IPS DF 19.7 (cell line): Measurements from ENCODE around the gene SDHA.
"Not testable (repeated sequence)": the region's sequence is repeated elsewhere in the genome, so short reads cannot be mapped to it uniquely, and the experiment has no call there.

Experiments
- DNase-seq: peaks from one replicate; pipeline ENCODE4 v3.0.0-alpha.2; 2013; ENCODE audit warnings: low read depth, low spot score

The SDHA gene

DNA sequence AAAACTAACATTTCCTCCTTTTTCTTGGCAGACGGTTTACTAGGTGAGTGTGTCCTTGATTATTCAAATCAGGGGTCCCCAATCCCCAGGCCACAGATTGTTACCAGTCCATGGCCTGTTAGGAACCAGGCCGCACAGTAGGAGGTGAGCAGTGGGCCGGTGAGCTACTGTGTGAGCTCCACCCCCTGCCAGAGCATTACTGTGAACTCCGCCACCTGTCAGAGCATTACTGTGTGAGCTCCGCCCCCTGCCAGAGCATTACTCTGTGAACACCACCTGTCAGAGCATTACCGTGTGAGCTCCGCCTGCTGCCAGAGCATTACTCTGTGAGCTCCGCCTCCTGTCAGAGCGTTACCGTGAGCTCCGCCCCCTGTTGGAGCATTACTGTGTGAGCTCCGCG, 39.0 kb downstream of the SDHA start:
- no peak for DNase-seq

DNA sequence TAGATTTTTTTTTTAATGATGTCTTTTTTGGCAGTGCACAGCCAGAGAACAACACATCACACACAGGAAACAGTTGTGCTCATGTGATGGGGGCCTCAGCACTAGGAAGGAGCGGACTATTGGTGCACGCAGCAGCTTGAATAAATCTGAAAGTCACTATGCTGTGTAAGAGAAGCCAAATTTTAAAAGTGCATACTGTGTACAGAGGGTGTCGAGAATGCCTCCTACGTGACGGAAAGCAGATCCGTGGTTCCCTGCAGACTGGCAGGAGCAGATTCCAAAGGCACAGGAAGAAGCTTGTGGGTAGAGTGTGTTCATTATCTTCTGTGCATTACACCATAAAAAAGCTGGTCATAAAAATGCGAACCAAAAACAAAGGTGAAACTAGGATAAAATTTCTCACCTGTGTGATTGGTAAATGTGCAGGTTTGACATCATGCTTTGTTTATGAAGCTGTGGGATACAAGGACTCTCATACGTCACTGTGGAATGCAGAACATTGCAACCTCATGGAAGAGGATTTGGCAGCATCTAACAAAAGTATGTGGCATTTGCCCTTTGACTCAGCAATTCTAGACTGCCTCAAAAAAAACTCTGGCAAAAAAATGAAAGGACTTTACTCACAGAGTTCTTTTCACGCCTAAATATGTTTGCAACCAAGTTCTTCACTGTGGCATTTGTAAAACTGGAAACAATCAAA, 45.3 kb downstream of the SDHA start:
- not testable (repeated sequence) for DNase-seq

DNA sequence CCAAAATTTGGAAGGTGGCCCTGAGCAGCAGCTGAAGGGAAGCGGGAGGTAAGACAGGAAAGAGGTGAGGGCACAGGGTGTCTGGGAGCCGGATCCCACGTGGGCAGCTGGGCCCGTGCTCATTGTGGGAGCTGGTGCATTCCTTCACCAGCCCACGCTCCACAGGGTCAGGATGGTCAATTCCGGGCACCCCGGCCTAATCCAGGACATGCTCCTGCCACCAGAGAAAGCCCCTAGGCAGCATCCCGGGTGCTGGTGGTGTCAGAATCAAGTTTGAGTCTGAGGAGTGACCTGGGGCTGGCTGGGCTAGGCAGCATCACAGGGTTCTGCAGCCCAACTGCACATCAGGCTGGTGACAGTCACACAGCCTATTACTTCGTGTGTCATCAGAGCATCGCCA, 46.2 kb downstream of the SDHA start:
- DNase-seq = no peak

DNA sequence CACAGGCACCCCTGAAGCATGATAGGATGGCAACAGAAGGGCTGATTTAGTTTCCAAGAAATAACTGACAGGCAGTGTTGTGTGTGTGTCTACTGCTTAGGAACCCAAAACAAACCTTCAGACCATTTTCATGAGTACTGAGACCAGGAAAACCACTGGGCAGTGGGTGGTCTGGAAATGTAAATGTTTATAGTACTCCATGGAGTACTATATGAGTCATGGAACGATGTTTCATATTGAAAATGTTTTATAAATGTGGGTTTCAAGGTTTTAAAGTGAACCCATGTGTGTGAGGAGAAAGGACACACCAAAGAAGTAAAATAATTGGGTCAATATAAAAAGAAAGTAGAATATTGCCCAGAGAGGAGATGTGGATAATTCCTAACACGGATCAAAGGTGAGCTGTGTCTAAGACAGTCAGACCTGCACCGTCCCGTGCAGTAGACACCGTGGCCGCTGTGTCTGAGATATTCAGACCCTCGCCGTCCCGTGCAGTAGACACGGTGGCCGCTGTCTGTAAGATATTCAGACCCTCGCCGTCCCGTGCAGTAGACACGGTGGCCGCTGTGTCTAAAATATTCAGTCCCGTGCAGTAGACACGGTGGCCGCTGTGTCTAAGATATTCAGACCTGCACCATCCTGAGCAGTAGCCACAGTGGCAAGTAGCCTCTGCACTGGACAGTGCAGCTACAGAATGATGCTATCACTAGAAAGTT, 48.3 kb downstream of the SDHA start:
- not testable (repeated sequence) for DNase-seq

DNA sequence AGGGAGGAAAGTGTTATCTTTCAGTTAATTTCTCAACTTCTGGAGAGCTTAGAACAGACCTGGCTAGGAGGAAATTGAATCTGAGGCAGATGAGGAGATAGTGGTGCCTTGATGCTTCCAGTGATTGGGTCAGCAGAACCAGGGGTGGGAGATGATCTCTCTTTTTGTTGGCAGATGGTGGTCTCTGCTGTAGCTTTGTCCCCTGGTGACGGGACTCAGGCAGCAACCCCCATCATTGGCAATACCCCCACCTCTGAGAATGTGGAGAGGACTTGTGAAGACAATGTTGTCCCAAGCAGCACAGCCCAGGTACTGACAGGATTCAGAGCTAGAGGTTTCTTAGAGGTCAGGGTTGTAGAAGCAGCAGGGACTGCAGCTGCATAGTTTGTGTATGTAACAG, 49.6 kb downstream of the SDHA start:
- no peak for DNase-seq

DNA sequence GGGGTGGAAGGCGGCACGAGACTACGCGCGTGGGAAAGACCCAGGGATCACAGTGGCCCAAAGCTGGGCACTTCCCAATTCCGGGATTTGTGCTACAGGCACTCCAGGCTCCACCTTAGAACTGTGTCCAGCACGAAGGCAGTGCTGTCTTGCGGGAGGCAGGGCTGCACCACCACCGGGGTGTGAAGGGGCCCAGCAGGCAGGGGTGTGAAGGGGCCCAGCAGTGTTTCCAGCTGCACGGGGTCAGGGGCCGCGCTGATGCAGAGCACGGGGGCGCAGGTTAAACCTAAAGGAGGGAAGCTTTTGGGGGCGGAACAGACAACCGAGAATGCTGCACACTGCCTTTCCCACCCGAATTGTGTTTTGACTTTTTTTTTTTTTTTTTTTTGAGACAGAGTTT, 52.2 kb downstream of the SDHA start:
- no peak for DNase-seq

DNA sequence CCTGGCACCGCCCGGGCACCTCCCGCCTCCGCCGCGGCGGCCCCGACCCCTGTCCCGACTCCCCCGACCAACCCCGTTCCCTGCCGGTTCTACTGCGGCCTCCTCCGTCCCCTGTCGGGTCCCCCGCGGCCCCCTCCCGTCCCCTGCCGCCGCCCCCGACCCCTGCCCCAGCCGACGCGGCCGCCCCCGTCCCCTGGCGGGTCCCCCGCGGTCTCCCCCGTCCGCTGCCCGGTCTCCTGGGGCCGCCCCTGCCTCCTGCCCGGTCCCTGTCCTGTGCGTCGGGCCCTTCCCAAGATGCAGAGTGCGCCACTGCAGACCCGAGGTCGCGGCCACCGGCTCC, 53.7 kb downstream of the SDHA start:
- not testable (repeated sequence) for DNase-seq

DNA sequence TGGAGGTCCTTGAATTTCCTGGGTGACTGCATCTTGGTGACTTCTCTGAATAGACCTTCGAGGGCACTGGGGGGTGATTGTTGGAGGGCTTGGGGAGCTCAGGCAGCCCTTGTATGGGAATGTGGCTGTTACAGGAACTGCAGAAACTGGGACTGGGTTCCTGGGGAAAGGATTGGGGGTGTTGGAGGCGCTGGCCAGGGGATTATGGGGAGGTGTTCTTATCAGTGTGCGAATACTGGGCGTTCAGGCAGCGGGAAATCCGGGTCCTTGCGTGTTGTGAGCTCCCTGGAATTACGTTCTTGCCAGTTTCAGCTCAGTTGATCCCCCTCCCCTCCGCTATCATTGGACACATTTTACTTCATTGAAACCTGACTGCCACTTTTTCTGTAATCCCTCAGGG, 55.0 kb downstream of the SDHA start:
- DNase-seq = not testable (repeated sequence)

DNA sequence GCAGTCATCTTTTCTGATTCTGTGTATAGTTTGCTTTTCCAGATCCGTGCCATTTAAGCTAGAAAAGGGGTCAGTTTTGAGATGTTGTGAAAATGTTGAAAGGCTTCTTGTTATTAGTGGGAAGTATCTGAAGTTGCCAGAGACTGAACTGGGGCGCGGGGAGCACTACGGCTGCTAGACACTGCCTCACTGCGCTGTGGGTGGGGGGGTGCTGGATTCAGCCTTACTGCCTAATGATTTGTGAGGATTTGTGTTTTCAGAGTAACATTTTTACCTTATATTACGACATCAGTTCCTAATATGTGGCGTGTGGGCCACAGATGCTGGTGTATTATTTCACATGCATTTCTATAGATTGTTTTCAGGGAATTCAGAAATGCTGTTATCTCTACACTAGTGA, 55.4 kb downstream of the SDHA start:
- not testable (repeated sequence) for DNase-seq

DNA sequence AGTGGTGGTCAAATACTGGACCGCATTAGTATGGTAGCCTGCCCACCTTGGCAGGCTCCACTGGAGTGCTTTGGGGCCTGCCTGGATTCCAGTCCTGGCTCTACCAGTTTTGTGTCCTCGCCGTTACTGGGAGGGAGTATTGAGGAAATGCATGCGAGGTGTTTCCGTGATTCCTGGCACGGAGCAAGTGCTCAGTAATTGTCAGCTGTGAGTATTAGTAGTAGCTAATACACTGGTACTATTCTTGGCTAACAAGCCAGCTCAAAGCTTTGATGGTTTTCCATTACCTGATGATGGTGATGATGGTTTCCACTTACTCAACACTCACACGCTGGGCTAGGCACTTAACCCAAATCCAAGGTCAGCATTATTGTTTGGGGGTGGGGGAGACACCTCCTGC, 56.2 kb downstream of the SDHA start:
- not testable (repeated sequence) for DNase-seq

DNA sequence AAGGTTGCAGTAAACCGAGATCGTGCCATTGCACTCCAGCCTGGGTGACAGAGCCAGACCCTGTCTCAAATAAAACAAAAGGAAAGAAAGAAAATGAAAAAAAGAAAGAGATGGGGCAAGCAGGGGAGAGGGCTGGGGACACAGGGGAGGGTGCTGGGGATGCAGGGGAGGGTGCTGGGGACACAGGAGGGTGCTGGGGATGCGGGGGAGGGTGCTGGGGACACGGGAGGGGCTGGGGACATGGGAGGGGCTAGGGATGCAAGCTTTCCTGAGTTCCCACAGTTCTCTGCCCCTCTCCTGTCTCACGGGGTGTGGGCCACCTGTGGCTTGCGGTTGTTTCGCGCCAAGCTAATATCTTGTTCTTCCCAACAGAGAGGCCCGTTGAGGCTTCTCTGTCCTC, 60.5 kb downstream of the SDHA start:
- DNase-seq = no peak

DNA sequence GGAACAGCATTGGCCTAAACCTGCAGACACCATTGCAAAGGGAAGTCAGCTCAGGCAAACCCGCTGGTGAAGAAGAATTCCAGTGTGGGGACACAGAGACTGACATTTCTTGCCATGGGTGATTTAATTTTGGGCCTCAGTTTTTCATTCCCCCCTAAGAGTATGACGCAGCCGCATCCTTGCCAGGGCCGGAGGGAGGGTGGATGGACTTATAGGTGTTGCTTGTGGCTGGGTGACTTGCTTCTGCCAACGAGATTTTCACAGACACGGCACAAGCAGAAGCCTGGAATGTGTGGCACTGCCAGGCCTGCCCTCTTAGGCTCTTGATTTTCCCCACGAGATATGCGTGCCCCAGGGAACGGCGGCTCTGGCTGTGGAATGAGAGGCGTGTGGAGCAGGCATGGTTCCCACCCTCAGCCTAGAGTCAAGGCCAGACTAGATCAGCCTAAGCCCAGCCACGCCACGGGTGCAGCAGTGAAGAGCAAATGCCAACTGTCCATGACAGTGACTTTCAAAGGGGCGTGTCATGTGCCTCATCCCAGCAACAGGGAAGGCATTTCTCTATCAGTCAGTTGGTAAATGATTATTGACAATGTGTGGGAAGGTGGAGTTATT, 61.0 kb downstream of the SDHA start:
- DNase-seq = not testable (repeated sequence)

DNA sequence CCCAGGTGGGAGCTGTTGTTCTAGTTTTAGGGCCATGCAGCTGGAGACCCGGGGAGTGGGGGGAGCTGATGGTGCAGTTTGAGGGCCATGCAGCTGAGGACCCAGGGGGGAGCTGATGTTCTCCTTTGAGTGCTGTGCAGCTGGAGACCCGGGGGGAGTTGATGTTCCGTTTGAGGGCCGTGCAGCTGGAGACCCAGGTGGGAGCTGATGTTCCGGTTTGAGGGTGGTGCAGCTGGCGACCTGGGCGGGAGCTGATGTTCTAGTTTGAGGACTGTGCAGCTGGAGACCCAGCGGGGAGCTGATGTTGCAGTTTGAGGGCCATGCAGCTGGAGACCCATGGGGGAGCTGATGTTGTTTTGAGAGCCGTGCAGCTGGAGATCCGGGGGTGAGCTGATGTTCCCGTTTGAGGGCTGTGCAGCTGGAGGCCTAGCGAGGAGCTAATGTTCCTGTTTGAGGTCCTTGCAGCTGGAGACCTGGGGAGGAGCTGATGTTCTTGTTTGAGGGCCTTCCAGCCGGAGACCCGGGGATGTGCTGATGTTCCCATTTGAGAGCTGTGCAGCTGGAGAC, 68.0 kb downstream of the SDHA start:
- DNase-seq = no peak

DNA sequence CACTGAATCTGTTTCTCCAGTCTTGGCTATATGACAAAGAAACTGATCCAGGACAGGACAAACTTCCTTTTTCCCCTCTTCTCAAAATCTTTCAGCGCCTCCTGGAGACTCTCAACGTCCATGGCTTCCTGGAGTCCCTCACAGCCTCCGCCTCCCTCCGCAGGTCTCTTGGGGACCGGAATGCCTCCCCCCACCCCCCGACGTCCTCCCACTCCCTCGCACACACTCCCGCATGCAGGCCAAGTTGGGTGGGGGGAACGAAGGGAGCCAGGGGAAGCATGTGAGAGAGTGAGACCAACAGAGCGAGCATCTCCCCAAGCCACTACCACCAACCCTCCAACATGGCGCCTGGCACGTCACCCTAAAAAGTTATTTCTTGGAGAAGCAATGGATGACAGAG, 72.1 kb downstream of the SDHA start:
- DNase-seq = not testable (repeated sequence)

DNA sequence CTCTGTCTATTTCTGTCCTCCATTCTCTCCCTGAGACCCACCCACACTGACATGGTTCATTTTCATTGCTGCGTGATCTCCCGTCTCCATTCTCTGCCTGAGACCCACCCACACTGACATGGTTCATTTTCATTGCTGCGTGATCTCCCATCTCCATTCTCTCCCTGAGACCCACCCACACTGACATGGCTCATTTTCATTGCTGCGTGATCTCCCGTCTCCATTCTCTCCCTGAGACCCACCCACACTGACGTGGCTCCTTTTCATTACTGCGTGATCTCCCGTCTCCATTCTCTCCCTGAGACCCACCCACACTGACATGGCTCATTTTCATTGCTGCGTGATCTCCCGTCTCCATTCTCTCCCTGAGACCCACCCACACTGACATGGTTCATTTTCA, 73.2 kb downstream of the SDHA start:
- DNase-seq = not testable (repeated sequence)

DNA sequence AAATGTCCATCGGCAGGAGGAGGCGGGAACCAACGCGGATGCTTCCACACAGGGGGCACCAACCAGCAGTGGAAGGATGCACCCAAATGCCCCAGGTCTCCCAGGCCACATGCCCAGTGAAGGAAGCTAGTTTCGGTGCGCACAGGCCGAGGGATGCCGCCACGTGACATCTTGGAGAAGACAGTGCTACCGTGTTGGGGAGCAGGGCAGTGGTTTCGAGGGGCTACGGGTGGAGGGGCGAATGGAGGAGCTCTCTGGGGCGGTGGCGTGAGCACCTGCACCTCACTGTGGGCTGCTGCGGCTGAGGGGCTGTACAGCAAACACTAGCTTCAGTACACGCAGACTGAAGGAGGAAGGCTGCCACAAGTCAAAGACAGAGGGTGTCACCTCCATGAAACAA, 76.7 kb downstream of the SDHA start:
- not testable (repeated sequence) for DNase-seq

DNA sequence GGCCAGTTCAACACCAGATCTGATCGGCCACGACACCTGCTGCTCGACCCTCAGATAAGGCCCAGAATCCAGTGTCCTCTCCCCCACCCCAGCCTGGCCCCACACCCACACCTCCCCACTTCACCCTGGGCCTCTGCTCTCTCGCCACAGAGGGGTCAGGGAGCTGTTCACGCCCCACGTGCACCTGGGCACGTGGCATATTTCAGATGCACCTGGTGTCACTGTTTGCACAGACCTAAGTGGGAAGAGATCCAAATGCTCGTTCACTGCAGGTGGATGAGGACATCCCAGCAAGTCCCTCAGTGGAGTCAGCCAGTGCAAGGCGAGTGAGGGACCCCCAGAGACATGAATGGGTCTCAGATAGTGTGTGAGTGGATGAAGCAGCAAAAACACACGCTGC, 78.1 kb downstream of the SDHA start:
- not testable (repeated sequence) for DNase-seq

DNA sequence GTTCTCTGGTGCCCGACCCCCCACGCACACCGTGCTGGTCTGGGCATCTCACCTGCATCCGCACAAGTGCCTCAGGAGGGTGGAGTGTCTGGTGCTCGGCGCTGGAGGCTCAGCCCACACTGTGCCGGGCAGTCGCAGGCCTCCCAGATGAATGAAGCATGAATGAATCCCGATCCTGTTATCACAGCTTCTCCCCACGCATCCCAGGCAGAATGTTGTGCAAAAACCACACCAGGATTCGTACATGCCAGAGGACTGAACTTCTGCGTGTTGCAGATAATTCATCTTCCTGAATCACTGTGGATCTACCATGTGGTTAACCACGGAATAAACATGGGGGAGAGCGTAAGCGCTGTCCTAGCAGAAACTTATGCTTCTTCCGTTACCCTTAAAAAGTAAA, 78.8 kb downstream of the SDHA start:
- DNase-seq = not testable (repeated sequence)

DNA sequence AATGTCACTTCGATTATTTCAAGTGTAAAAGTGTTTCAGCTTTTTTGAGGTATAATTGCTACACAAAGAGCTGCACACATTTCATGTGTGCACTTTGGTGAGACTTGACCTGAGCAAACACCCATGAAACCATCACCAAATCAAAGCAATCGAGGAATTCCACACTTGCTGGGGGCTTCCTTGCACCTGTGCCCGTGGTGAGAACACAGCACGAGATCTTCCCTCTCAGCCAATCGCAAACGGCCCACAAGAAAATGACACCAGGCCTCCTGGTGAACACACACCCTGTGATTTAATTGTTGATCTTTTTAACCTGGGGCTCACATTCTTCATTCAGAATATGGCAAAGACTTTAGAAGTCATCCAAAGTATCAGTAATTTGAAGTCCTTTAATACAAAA, 79.3 kb downstream of the SDHA start:
- DNase-seq = not testable (repeated sequence)

DNA sequence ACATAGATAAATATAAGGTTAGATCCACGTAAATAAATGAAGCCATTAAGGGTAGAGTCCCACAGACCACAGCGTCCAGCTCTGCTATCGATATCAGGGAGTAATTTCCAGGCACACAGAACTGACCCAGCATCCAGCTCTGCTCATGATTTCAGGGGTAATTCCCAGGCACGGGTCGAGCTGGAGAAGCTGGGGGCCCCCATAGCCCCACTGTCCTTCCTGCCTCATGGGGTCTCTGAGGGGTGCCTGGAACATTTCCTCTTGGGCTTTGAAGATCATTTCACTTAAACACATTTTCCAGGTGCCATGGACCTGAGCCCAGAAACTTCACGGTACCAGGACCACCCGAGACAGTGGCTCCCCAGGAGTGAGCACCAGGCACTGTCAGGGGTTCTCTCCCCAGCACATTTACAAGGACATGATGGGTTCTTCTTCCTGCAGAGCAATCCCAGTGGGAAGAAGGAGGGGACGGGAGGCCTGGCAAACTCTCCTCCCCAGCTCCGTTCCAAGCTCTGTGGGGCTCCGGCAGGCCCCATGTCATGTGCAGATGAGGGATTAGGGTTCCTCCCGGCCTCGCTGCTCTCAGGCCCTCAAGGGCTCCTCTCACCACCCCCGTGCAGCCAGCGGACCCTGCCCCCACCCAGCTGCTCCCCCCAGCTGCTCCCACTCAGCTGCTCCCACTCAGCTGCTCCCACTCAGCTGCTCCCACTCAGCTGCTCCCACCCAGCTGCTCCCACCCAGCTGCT, 80.0 kb downstream of the SDHA start:
- DNase-seq = not testable (repeated sequence)

DNA sequence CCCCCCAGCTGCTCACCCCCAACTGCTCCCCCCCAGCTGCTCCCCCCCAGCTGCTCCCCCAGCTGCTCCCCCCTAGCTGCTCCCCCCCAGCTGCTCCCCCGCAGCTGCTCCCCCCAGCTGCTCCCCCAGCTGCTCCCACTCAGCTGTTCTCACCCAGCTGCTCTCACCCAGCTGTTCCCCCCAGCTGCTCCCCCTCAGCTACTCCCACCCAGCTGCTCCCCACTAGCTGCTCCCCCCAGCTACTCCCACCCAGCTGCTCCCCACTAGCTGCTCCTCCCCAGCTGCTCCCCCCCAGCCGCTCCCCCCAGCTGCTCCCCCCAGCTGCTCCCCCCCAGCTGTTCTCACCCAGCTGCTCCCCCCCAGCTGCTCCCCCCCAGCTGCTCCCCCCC, 80.6 kb downstream of the SDHA start:
- DNase-seq = no peak

DNA sequence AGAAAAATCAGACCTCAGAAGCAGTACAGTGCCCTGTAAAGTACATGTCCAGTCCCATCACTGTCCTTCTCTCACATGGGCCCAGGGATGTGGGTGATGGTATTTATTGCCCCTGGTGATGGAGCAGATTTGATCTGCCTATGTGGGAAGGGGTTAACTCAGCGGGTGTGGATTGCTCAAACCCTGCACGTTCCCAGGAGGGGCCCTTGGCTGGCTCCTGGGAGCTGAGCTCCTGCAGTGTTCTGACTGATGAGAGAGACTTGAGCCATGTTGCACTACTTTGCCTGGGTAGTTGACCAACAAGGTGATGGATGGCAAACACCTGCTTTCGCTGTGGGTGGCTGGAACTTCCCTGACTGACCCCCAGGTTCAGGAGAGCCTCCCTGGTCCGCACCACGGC, 81.8 kb downstream of the SDHA start:
- not testable (repeated sequence) for DNase-seq
